HG03432 (cell line): ENCODE data around the gene PLXNB2.
"Not testable (repeated sequence)": the region's sequence is repeated elsewhere in the genome, so short reads cannot be mapped to it uniquely, and the experiment has no call there.

ENCODE experiments used
- ATAC-seq: cut with Tn5 transposase; IDR thresholded peaks from one replicate; pipeline ENCODE4 v1.9.1; 2021; ENCODE audit warnings: mild to moderate bottlenecking, moderate library complexity; ENCODE audit not compliant: unreplicated experiment

The PLXNB2 gene

GRCh38 chr22:50306753-50307749 is at the start of gene PLXNB2:
Gene PLXNB2 (minus strand): TSS chr22:50307646. CDS start chr22:50290584, 17,062 bp downstream.
- ATAC-seq = peak; percentile 46

GRCh38 chr22:50357222-50357621 is 49.8 kb upstream of the PLXNB2 start:
- no peak for ATAC-seq

- no peak for ATAC-seq
Observed at GRCh38 chr22:50356186-50356585, 48.7 kb upstream of the PLXNB2 start.

GRCh38 chr22:50348058-50348457 is 40.6 kb upstream of the PLXNB2 start:
- no peak for ATAC-seq

- no peak for ATAC-seq
Observed at GRCh38 chr22:50347157-50347556, 39.7 kb upstream of the PLXNB2 start.

GRCh38 chr22:50346470-50346869 is 39.0 kb upstream of the PLXNB2 start:
- no peak for ATAC-seq

GRCh38 chr22:50343541-50343935 is 36.1 kb upstream of the PLXNB2 start:
- no peak for ATAC-seq

GRCh38 chr22:50342651-50343540 is 35.5 kb upstream of the PLXNB2 start, which contains the start of gene PPP6R2:
Gene PPP6R2 (plus strand): TSS chr22:50343327. CDS start chr22:50393909, 50,582 bp downstream.
- ATAC-seq = peak; percentile 70

- peak; percentile 56 for ATAC-seq
Observed at GRCh38 chr22:50341977-50342650, 34.7 kb upstream of the PLXNB2 start.

- ATAC-seq = no peak
Observed at GRCh38 chr22:50339945-50340879, 32.8 kb upstream of the PLXNB2 start.

- ATAC-seq = no peak
Observed at GRCh38 chr22:50338860-50339462, 31.5 kb upstream of the PLXNB2 start.

GRCh38 chr22:50338042-50338573 is 30.7 kb upstream of the PLXNB2 start:
- no peak for ATAC-seq

- ATAC-seq = no peak
Observed at GRCh38 chr22:50337262-50338041, 30.0 kb upstream of the PLXNB2 start.

- not testable (repeated sequence) for ATAC-seq
Observed at GRCh38 chr22:50334433-50334832, 27.0 kb upstream of the PLXNB2 start.

GRCh38 chr22:50329236-50329635 is 21.8 kb upstream of the PLXNB2 start:
- ATAC-seq = no peak

GRCh38 chr22:50327711-50328019 is 20.2 kb upstream of the PLXNB2 start:
- ATAC-seq = no peak

- ATAC-seq = peak; percentile 88
Observed at GRCh38 chr22:50326956-50327710, 19.7 kb upstream of the PLXNB2 start, which contains the start of gene DENND6B. Gene DENND6B (minus strand): TSS chr22:50327012. CDS start chr22:50326988, 24 bp downstream.
